Ramos (cell line): ENCODE results near the gene TMEM63A.
"Not testable (repeated sequence)": the region's sequence is repeated elsewhere in the genome, so short reads cannot be mapped to it uniquely, and the experiment has no call there.

ENCODE experiments used
- in situ Hi-C: fragments of 300-500 bp; cut with MboI; formaldehyde crosslinking; loops from one replicate; pipeline ENCODE4 v1.14.3; 2022; ENCODE audit warnings: low sequenced_read_pairs; ENCODE audit not compliant: unreplicated experiment

TMEM63A gene

GRCh38 chr1:225847610-225848009 is 34.6 kb downstream of the TMEM63A start:
- in situ Hi-C loops = no loop called here

GRCh38 chr1:225846331-225847310 is 35.6 kb downstream of the TMEM63A start:
- in situ Hi-C loops = no loop called here

GRCh38 chr1:225845571-225846259 is 36.5 kb downstream of the TMEM63A start:
- in situ Hi-C loops = no loop called here

GRCh38 chr1:225845097-225845496 is 37.1 kb downstream of the TMEM63A start:
- in situ Hi-C loops = no loop called here

GRCh38 chr1:225844236-225845061 is 37.7 kb downstream of the TMEM63A start:
- in situ Hi-C loops = no loop called here

- in situ Hi-C loops = no loop called here
These were observed 38.8 kb downstream of the TMEM63A start for GRCh38 chr1:225843426-225843795.

- in situ Hi-C loops = no loop called here
These were observed 39.3 kb downstream of the TMEM63A start for GRCh38 chr1:225842788-225843425.

- in situ Hi-C loops = no loop called here
These were observed 40.1 kb downstream of the TMEM63A start for GRCh38 chr1:225842074-225842473.

- in situ Hi-C loops = no loop called here
These were observed 41.5 kb downstream of the TMEM63A start for GRCh38 chr1:225840713-225841112.

- in situ Hi-C loops = no loop called here
These were observed 42.0 kb downstream of the TMEM63A start for GRCh38 chr1:225840223-225840610.

GRCh38 chr1:225838793-225839192 is 43.4 kb downstream of the TMEM63A start:
- in situ Hi-C loops = no loop called here

GRCh38 chr1:225836296-225836695 is 45.9 kb downstream of the TMEM63A start:
- in situ Hi-C loops = not testable (repeated sequence)

GRCh38 chr1:225835856-225836255 is 46.3 kb downstream of the TMEM63A start:
- in situ Hi-C loops = no loop called here

GRCh38 chr1:225834417-225835329 is 47.5 kb downstream of the TMEM63A start:
- in situ Hi-C loops = no loop called here

GRCh38 chr1:225830841-225831240 is 51.3 kb downstream of the TMEM63A start:
- in situ Hi-C loops = no loop called here

GRCh38 chr1:225828706-225829345 is 53.4 kb downstream of the TMEM63A start:
- in situ Hi-C loops = no loop called here

GRCh38 chr1:225827076-225827475 is 55.1 kb downstream of the TMEM63A start:
- in situ Hi-C loops = no loop called here

- in situ Hi-C loops = no loop called here
These were observed 56.6 kb downstream of the TMEM63A start for GRCh38 chr1:225825607-225826007.

GRCh38 chr1:225825078-225825477 is 57.1 kb downstream of the TMEM63A start:
- in situ Hi-C loops = no loop called here
